ENCODE measurements around the gene RNF157.
A peak's percentile ranks its signal among the peaks of the same experiment; 100 is the strongest.
"Not testable (repeated sequence)": the region's sequence is repeated elsewhere in the genome, so short reads cannot be mapped to it uniquely, and the experiment has no call there.

RNF157 gene

GRCh38 chr17:76189741-76190140 is 50.6 kb downstream of the RNF157 start:
- no peak for DNase-seq (ENCODE audit: low spot score)

- DNase-seq (ENCODE audit: low spot score), result no peak
These were observed 51.0 kb downstream of the RNF157 start for GRCh38 chr17:76189247-76189646.

- DNase-seq (ENCODE audit: low spot score), result no peak
These were observed 51.9 kb downstream of the RNF157 start for GRCh38 chr17:76188213-76189016.

GRCh38 chr17:76186774-76187173 is 53.5 kb downstream of the RNF157 start:
- DNase-seq (ENCODE audit: low spot score), result not testable (repeated sequence)

- DNase-seq (ENCODE audit: low spot score), result no peak
These were observed 56.0 kb downstream of the RNF157 start for GRCh38 chr17:76184290-76184689.

- peak; percentile 87 for DNase-seq (ENCODE audit: low spot score)
These were observed 58.1 kb downstream of the RNF157 start for GRCh38 chr17:76182016-76182764.

- no peak for DNase-seq (ENCODE audit: low spot score)
These were observed 60.5 kb downstream of the RNF157 start for GRCh38 chr17:76179496-76180467.

GRCh38 chr17:76178124-76178523 is 62.2 kb downstream of the RNF157 start:
- DNase-seq (ENCODE audit: low spot score), result no peak

GRCh38 chr17:76176701-76177574 is 63.4 kb downstream of the RNF157 start:
- DNase-seq (ENCODE audit: low spot score), result no peak

GRCh38 chr17:76174037-76174436 is 66.3 kb downstream of the RNF157 start:
- no peak for DNase-seq (ENCODE audit: low spot score)

GRCh38 chr17:76173474-76173873 is 66.8 kb downstream of the RNF157 start:
- DNase-seq (ENCODE audit: low spot score), result no peak

GRCh38 chr17:76171706-76172105 is 68.6 kb downstream of the RNF157 start:
- no peak for DNase-seq (ENCODE audit: low spot score)

- DNase-seq (ENCODE audit: low spot score), result no peak
These were observed 70.2 kb downstream of the RNF157 start for GRCh38 chr17:76170114-76170513.

- peak; percentile 88 for DNase-seq (ENCODE audit: low spot score)
These were observed 73.4 kb downstream of the RNF157 start for GRCh38 chr17:76166906-76167305.

GRCh38 chr17:76166168-76166567 is 74.1 kb downstream of the RNF157 start:
- peak; percentile 47 for DNase-seq (ENCODE audit: low spot score)

- no peak for DNase-seq (ENCODE audit: low spot score)
These were observed 76.0 kb downstream of the RNF157 start for GRCh38 chr17:76164331-76164730.

GRCh38 chr17:76163919-76164318 is 76.4 kb downstream of the RNF157 start:
- DNase-seq (ENCODE audit: low spot score), result no peak

GRCh38 chr17:76161619-76162266 is 78.5 kb downstream of the RNF157 start:
- DNase-seq (ENCODE audit: low spot score), result no peak

- DNase-seq (ENCODE audit: low spot score), result no peak
These were observed 79.3 kb downstream of the RNF157 start for GRCh38 chr17:76160896-76161528.

GRCh38 chr17:76159157-76159556 is 81.1 kb downstream of the RNF157 start:
- no peak for DNase-seq (ENCODE audit: low spot score)
